ENCODE data around the gene DCHS2. TPM values are rescaled to one million over a fixed set of nuclear protein-coding genes. Genes with fewer than 3 reads are reported as not detected.

The DCHS2 gene
- total RNA-seq, 2 donors from 2014 or later: 0.13 to 0.24 TPM

GRCh38 chr4:154312246-154312645 is 179.4 kb downstream of the DCHS2 start:
- Mint-ChIP-seq H3K4me1 (no peaks in the 10 kb centered on the region), H3K9me3 (no peaks in the 10 kb centered on the region), H3K36me3 (ENCODE audit: low read depth) (no peaks in the 10 kb centered on the region), H3K4me3 (no peak overlapping the region), H3K27me3 (ENCODE audit: insufficient read depth) (no peaks in the 10 kb centered on the region), H3K27ac (no peak overlapping the region)
- Histone ChIP-seq H3K27ac (ENCODE audit: low read depth, low read length) (no peak overlapping the region), H3K27me3 (ENCODE audit: control insufficient read depth, insufficient read depth, low read length, poor library complexity, severe bottlenecking) (no peaks in the 10 kb centered on the region), H3K4me3 (ENCODE audit: low read length) (no peak overlapping the region), H3K36me3 (ENCODE audit: control insufficient read depth, insufficient read depth, low read length) (no peaks in the 10 kb centered on the region), H3K4me1 (ENCODE audit: control insufficient read depth, insufficient read depth, low read length) (peaks cover 4% of the 10 kb centered on the region), H3K9ac (ENCODE audit: extremely low read depth, low read length, poor library complexity, severe bottlenecking) (no peak overlapping the region), H3K9me3 (ENCODE audit: control insufficient read depth, low read length) (no peaks in the 10 kb centered on the region)
- 93 to 100% methylated on average over 3 of the region's 7 CpGs for WGBS, 2 experiments (ENCODE audit: insufficient coverage in 1 of 2, insufficient read length in 1 of 2)
- TF ChIP-seq CTCF (conservative IDR thresholded peaks at IDR 0.05): no peak
- DNase-seq: no peak

GRCh38 chr4:154310578-154310977 is 181.0 kb downstream of the DCHS2 start:
- no peak for DNase-seq
- H3K36me3 Mint-ChIP-seq (ENCODE audit: low read depth): no peaks in the 10 kb centered on the region
- H3K27me3 Mint-ChIP-seq (ENCODE audit: insufficient read depth): no peaks in the 10 kb centered on the region

GRCh38 chr4:154308207-154308606 is 183.4 kb downstream of the DCHS2 start:
- Mint-ChIP-seq H3K27ac (no peak overlapping the region), H3K36me3 (ENCODE audit: low read depth) (no peaks in the 10 kb centered on the region), H3K9me3 (no peaks in the 10 kb centered on the region), H3K4me3 (no peak overlapping the region), H3K4me1 (no peaks in the 10 kb centered on the region), H3K27me3 (ENCODE audit: insufficient read depth) (no peaks in the 10 kb centered on the region)
- H3K9ac ChIP-seq (ENCODE audit: extremely low read depth, low read length, poor library complexity, severe bottlenecking): no peak overlapping the region
- no peaks in the 10 kb centered on the region for H3K27me3 ChIP-seq (ENCODE audit: control insufficient read depth, insufficient read depth, low read length, poor library complexity, severe bottlenecking)
- no peak overlapping the region for H3K27ac ChIP-seq (ENCODE audit: low read depth, low read length)
- H3K4me1 ChIP-seq (ENCODE audit: control insufficient read depth, insufficient read depth, low read length): peaks cover 3% of the 10 kb centered on the region
- no peaks in the 10 kb centered on the region for H3K36me3 ChIP-seq (ENCODE audit: control insufficient read depth, insufficient read depth, low read length)
- no peaks in the 10 kb centered on the region for H3K9me3 ChIP-seq (ENCODE audit: control insufficient read depth, low read length)
- TF ChIP-seq CTCF (conservative IDR thresholded peaks at IDR 0.05): no peak
- DNase-seq: no peak
- 84% methylated on average over 1 of the region's 1 CpG; no CpG with 5 or more reads in 1 of the 2 experiments for WGBS, 2 experiments (ENCODE audit: insufficient coverage in 1 of 2, insufficient read length in 1 of 2)
- H3K4me3 ChIP-seq (ENCODE audit: low read length): no peak overlapping the region

More at GRCh38 chr4:154310578-154310977, 181.0 kb downstream of the DCHS2 start:
- Histone ChIP-seq H3K27ac (ENCODE audit: low read depth, low read length) (no peak overlapping the region), H3K9ac (ENCODE audit: extremely low read depth, low read length, poor library complexity, severe bottlenecking) (no peak overlapping the region), H3K4me3 (ENCODE audit: low read length) (no peak overlapping the region), H3K36me3 (ENCODE audit: control insufficient read depth, insufficient read depth, low read length) (no peaks in the 10 kb centered on the region), H3K4me1 (ENCODE audit: control insufficient read depth, insufficient read depth, low read length) (peaks cover 4% of the 10 kb centered on the region), H3K9me3 (ENCODE audit: control insufficient read depth, low read length) (no peaks in the 10 kb centered on the region), H3K27me3 (ENCODE audit: control insufficient read depth, insufficient read depth, low read length, poor library complexity, severe bottlenecking) (no peaks in the 10 kb centered on the region)
- Mint-ChIP-seq H3K4me1 (no peaks in the 10 kb centered on the region), H3K27ac (no peak overlapping the region), H3K9me3 (no peaks in the 10 kb centered on the region), H3K4me3 (no peak overlapping the region)
- TF ChIP-seq CTCF (conservative IDR thresholded peaks at IDR 0.05): no peak
